Measurements from ENCODE around the gene LTO1.

LTO1 gene

DNA sequence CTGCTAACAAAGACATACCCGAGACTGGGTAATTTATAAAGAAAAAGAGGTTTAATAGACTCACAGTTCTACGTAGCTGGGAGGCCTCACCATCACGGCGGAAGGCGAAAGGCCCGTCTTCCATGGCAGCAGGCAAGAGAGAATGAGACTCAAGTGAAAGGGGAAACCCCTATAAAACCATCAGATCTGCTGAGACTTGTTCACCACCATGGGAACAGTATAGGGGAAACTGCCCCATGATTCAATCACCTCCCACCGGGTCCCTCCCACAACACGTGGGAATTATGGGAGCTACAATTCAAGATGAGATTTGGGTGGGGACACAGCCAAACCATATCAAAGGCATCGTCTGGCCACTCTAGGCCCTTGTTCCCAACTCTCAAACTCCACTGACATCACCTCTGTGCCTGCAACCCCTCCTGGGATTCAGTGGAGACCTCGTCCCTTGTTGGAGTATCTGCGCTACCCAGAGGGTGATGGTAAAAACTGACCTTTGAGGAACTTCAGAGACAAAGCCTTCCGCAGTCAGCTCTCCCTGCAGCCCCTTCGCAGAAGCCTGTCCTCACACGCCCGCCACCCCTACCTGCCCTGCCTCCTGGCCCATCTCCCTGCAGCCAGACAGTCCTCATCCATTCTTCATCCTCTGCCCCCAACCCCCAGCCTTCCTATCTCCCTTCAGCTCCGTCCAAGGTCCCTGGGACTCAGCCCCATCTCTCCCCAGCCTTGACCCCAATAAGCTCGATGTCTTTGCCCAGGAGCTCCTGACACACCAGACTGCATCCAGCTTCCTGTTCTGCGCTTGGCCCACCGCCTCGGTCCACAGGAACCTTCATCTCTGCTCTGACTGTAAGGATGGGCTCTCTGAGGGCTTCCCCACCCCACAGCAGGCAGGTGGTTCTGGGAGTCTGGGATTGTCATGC lies 18.4 kb downstream of the LTO1 start:
- no peak for DNase-seq

DNA sequence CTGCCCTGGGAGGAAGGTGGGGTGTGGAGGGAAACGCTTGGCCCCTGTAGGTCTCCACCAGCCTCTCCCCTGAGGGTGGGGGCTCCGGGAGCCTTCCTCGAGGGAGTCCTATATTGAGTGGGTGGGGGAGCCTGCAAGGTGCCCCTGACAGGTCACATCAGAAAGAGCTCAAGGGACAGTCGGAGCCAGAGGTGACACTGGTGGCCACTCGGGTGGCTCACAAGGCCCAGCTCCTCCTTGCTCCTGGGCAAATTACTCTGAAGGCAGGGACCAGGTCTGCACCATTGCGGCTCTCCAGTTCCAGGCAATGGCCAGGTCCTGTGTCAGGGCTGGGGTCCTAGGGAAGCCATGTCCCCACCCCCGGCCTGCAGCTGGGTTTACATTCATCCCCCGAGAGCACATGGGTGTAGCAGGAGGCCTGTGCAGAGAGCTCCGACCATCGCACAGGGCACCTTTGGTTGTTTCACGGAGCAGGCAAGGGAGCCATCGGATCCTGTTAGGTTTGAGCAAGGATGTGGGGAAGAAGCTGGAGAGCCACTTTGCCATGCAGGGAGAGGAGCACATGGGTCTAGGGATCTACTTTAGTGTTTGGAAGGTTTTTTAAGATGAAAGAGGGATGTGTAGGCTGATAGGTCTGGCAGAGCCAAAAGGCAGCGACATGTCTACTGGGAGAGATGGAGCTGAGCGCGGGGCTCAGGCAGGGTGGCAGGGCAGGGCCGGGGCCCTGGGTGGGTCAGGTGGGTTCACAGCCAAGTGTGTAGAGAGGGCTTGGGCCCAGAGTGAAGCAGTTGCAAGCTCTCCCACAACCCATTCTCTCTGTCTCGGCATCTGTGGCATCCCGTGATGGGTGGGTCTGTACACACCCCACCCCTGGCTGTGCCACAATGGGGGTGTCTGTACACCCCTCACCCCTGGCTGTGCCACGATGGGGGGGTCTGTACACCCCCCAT lies 19.4 kb downstream of the LTO1 start:
- DNase-seq: no peak

DNA sequence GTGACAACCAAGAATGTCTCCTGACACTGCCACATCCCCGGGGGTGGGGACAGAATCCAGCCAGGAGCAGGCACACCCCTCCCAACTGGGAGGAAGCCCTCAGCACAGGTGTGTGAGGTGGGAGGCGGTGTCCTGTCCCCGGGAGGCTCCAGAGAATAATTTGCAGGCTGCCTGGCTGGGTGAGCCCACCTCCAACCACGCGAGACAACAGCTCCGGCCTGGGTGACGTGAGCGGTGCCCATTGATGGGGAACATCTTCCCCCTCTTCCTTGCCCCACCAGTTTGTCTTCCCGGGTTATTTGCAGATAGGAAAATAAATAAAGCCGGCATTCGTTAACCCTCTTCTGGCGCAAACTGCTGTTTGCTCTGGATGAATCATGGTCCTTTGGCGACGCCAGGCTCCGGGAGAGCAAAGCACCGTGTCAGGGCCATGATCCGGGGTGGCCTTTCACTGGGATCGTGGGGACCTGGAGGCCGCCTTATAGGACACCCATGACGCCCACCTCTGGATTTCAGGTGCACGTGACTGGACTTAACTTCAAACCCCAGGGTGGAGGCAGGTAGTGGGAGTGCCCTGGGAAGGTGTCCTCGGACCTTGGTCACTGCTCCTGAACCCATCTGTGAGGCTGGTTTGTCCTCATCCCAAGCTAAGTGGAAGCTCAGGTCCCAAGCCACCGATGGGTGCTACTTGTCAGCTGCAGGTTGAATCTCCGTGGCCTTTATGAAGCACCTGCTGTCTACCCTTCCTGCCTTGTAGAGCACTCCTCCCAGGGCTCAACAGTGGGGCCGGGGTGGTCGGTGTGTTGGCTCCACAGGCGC lies 20.3 kb downstream of the LTO1 start:
- DNase-seq: no peak

GRCh38 chr11:69654001-69654659 lies 21.0 kb downstream of the LTO1 start:
- DNase-seq: no peak

- DNase-seq: no peak
Measured at GRCh38 chr11:69653406-69653960, 21.7 kb downstream of the LTO1 start.

DNA sequence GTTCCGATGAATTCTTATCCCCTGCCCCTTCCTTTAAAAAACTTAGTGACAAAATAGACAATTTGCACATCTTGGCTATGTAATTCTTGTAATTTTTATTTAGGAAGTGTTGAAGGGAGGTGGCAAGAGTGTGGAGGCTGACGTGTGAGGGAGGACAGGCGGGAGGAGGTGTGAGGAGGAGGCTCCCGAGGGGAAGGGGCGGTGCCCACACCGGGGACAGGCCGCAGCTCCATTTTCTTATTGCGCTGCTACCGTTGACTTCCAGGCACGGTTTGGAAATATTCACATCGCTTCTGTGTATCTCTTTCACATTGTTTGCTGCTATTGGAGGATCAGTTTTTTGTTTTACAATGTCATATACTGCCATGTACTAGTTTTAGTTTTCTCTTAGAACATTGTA lies 22.2 kb downstream of the LTO1 start:
- no peak for DNase-seq

GRCh38 chr11:69651834-69652620 lies 23.1 kb downstream of the LTO1 start:
- no peak for DNase-seq

- DNase-seq: no peak
Measured at GRCh38 chr11:69650832-69651344, 24.3 kb downstream of the LTO1 start.

DNA sequence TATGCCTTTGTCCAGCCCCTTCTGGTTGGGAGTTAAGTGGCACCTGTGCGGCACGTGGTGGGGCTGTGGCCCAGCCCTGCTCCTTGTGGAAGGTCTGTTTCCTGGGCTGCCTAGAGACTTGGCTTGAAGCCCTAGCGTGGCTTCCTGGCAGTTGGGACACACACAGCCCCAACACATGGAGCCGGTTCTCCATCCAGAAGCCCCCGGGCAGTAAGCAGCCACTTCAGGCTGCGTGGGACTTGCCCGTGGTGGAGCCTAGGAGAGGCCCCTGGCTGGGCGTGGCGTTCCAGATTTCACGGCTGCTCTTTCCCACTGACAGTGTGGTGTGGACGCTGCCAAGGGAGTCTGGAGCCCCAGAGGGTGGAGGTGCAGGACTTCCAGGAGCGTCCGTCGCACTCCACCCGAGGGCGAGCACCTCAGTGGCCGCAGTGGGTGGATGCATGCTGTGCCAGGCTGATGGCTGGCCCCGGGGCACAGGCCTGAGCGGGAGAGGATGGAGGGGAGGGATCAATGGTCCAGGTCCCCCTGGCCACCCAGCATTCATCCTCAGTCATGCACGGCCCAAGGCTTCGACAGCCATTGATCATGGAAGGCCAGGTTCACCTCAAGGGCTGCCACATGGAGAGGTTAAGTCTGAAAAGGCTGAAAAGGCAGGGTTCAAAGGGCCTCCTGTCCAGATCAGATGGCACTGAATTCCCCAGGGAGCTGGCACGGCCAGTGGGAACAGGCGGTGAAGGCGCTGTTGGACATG lies 24.9 kb downstream of the LTO1 start:
- no peak for DNase-seq

- no peak for DNase-seq
Measured at GRCh38 chr11:69649576-69649900, 25.6 kb downstream of the LTO1 start.

- DNase-seq: no peak
Measured at GRCh38 chr11:69648679-69649575, 26.2 kb downstream of the LTO1 start.

GRCh38 chr11:69647761-69648497 lies 27.2 kb downstream of the LTO1 start:
- DNase-seq: no peak

DNA sequence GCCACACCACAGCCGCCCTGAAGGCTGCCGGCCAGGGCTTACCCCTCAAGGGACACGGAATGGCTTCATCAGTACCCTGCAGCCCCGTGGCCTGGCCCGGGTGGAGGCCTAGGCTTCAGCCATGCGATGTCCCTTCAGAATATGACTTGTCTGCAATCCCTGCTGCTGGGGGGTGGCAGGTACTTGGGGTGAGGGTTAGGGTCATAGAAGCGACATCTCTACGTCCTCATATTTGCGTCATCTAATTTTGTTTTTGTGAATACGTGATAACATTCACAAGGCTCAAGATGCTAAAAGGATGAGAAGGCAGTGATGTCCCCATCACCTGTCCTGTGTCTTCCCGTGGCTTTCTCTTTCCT lies 27.8 kb downstream of the LTO1 start:
- no peak for DNase-seq

- no peak for DNase-seq
Measured at GRCh38 chr11:69646493-69647389, 28.4 kb downstream of the LTO1 start.

DNA sequence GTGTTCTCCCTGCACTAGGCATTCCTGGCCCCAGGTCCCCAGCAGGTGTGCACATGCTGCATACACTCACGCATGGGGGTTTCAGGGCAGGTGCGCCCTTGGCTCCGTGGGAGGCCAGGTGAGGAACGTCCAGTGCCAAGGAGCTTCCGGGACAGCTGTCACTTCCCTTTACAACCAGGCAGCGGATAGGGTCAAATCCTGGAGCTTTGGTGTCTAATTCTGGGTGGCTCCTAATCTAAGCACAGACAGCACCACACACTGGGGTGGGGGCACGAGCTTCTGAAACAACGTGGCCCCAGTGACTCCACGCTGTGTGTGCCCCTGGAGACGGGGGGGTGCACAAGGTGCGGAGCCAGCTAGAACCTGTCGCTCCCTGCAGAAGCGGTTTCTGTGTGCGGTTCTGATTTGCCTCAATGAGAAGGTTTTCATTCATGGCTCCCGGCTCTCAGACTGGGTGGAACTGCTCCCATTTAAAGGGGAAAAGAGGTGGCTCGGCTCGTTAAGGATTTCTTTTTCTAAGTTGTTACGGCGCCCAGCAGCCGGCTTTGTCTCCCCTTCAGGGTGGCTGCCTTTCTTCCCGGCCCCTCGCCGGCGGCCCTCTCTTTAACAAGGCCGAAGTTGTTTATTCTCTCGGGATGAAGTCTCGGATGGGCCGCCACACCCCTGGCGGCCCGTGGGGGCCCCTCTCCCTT lies 29.2 kb downstream of the LTO1 start:
- DNase-seq: no peak

DNA sequence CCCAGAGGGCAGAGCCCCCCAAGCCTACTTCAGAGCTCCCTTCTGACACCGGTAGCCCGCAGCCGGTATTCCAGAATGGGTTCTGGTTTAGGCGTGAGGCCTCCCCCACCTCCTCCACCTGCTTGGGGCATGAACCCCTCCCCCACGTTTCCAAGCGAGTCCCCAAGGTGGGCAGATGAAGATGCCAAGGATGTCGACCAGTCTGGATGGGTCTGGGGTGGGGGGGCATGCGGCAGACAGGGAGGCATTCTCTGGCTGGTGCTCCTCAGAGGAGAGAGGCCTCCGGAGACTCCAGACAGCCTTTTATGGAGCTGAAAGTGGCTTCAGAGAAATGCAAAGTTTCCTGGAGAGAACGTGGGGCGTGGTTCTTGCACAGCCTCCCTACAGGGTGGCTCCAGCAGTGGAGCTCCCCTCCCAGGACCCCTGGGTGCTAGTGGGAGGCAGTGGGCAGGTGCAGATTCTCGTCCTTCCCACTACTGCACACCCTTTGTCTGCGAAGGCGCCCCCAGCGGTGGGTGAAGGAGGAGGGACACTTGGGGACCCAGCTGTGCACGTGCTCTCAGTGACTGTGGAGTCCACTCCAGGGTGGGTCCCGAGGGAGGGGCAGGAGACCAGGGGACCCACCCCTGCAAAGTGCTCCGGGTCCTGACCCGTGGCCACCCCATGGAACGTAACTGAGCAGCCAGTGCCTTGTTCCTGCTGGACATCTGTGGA lies 30.0 kb downstream of the LTO1 start:
- DNase-seq: no peak

All from stimulated activated CD4-positive, alpha-beta T cell treated with anti-CD3 and anti-CD28 coated beads, Interleukin-2, amount 100 ng/mL, for 24 hours (primary cell).